Hindlimb muscle (tissue), 1 donor: Measurements from ENCODE around the gene TTC24. TPM values are rescaled to one million over a fixed set of nuclear protein-coding genes. Genes with fewer than 3 reads are reported as not detected.
"Not testable (repeated sequence)": the region's sequence is repeated elsewhere in the genome, so short reads cannot be mapped to it uniquely, and the experiment has no call there.

Experiments used
- DNase-seq: peaks from one replicate; pipeline ENCODE4 v3.0.0-alpha.2; 2013
- polyA plus RNA-seq: library from polyadenylated mRNA; unstranded; fragments of 120-200 nt; gene quantifications from one replicate; pipeline ENCODE4 v1.2.1, GENCODE V29; 2013; ENCODE audit not compliant: insufficient read length

TTC24 gene
- polyA plus RNA-seq: 0.80 TPM

- DNase-seq: no peak
Measured at GRCh38 chr1:156579472-156579871, at the start of gene TTC24. TTC24 (plus strand) TSS chr1:156579723; CDS start chr1:156581365, 1,642 bp downstream.

GRCh38 chr1:156530006-156530405 is 49.5 kb upstream of the TTC24 start:
- DNase-seq: no peak

- no peak for DNase-seq
Measured at GRCh38 chr1:156532374-156532773, 47.1 kb upstream of the TTC24 start.

GRCh38 chr1:156533568-156534220 is 45.8 kb upstream of the TTC24 start:
- DNase-seq: no peak

GRCh38 chr1:156534424-156535060 is 45.0 kb upstream of the TTC24 start:
- no peak for DNase-seq

GRCh38 chr1:156537027-156537426 is 42.5 kb upstream of the TTC24 start:
- DNase-seq: no peak

- no peak for DNase-seq
Measured at GRCh38 chr1:156538711-156539440, 40.6 kb upstream of the TTC24 start.

- no peak for DNase-seq
Measured at GRCh38 chr1:156539818-156540355, 39.6 kb upstream of the TTC24 start.

- DNase-seq: no peak
Measured at GRCh38 chr1:156540955-156541354, 38.6 kb upstream of the TTC24 start.

- DNase-seq: no peak
Measured at GRCh38 chr1:156543066-156543465, 36.5 kb upstream of the TTC24 start.

- DNase-seq: no peak
Measured at GRCh38 chr1:156544592-156545102, 34.9 kb upstream of the TTC24 start.

GRCh38 chr1:156546267-156546666 is 33.3 kb upstream of the TTC24 start:
- DNase-seq: no peak

GRCh38 chr1:156547434-156547833 is 32.1 kb upstream of the TTC24 start:
- no peak for DNase-seq

GRCh38 chr1:156547982-156548381 is 31.5 kb upstream of the TTC24 start:
- DNase-seq: no peak

- no peak for DNase-seq
Measured at GRCh38 chr1:156549390-156549789, 30.1 kb upstream of the TTC24 start.

- DNase-seq: no peak
Measured at GRCh38 chr1:156549831-156550230, 29.7 kb upstream of the TTC24 start.

- no peak for DNase-seq
Measured at GRCh38 chr1:156550346-156550745, 29.2 kb upstream of the TTC24 start.

GRCh38 chr1:156551066-156551643 is 28.4 kb upstream of the TTC24 start:
- DNase-seq: no peak

- DNase-seq: no peak
Measured at GRCh38 chr1:156551869-156552268, 27.7 kb upstream of the TTC24 start.

- no peak for DNase-seq
Measured at GRCh38 chr1:156552518-156552917, 27.0 kb upstream of the TTC24 start.

- not testable (repeated sequence) for DNase-seq
Measured at GRCh38 chr1:156552937-156553336, 26.6 kb upstream of the TTC24 start.

GRCh38 chr1:156553860-156554485 is 25.6 kb upstream of the TTC24 start:
- peak; percentile 22 for DNase-seq
